ENCODE results near the gene MED12L.

- TF ChIP-seq, protein P1, sequence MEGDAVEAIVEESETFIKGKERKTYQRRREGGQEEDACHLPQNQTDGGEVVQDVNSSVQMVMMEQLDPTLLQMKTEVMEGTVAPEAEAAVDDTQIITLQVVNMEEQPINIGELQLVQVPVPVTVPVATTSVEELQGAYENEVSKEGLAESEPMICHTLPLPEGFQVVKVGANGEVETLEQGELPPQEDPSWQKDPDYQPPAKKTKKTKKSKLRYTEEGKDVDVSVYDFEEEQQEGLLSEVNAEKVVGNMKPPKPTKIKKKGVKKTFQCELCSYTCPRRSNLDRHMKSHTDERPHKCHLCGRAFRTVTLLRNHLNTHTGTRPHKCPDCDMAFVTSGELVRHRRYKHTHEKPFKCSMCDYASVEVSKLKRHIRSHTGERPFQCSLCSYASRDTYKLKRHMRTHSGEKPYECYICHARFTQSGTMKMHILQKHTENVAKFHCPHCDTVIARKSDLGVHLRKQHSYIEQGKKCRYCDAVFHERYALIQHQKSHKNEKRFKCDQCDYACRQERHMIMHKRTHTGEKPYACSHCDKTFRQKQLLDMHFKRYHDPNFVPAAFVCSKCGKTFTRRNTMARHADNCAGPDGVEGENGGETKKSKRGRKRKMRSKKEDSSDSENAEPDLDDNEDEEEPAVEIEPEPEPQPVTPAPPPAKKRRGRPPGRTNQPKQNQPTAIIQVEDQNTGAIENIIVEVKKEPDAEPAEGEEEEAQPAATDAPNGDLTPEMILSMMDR (conservative IDR thresholded peaks at IDR 0.05; ENCODE audit: low read length): no peak
- no peak for TF ChIP-seq EZH2phosphoT487 (IDR thresholded peaks at IDR 0.05; ENCODE audit: borderline replicate concordance)
Observed at GRCh38 chr3:151391720-151392119, 306.3 kb downstream of the MED12L start.

Data from Loucy (cell line).